Astrocyte (in vitro differentiated cells and primary cell): Measurements from ENCODE around the gene HM13.

Experiments used
- CTCF ChIP-seq: IDR thresholded peaks from 2 replicates; pipeline ENCODE4 v1.5.1; 2011; ENCODE audit warnings: low read depth, mild to moderate bottlenecking, inconsistent platforms, low read length, moderate library complexity; ENCODE audit not compliant: insufficient read depth
- EZH2 ChIP-seq: IDR thresholded peaks from 2 replicates; pipeline ENCODE4 v1.6.1; 2012; ENCODE audit warnings: mild to moderate bottlenecking, low read length, inconsistent platforms; ENCODE audit not compliant: insufficient read depth

- TF ChIP-seq CTCF (no peak), EZH2 (no peak)
Observed at GRCh38 chr20:31579245-31579644, 65.0 kb downstream of the HM13 start.
